HepG2 (cell line): ENCODE results near the gene DDX10. TPM values are rescaled to one million over a fixed set of nuclear protein-coding genes. Genes with fewer than 3 reads are reported as not detected.

Source experiments
- CHD4 ChIP-seq: fragments of 200-600 bp; sonication (generic); IDR thresholded peaks from 2 replicates; pipeline ENCODE4 v1.7.0; 2017; ENCODE audit warnings: mild to moderate bottlenecking, low read length, borderline replicate concordance
- GMEB2 ChIP-seq: IDR thresholded peaks from 2 replicates; pipeline ENCODE4 v1.6.1; 2016; ENCODE audit warnings: missing biosample characterization, missing genetic modification reagents, low read depth
- HNRNPK ChIP-seq: fragments of 200-400 bp; formaldehyde crosslinking; IDR thresholded peaks from 2 replicates; pipeline ENCODE4 v1.6.1; 2018; ENCODE audit warnings: low read length, low read depth, moderate library complexity, mild to moderate bottlenecking; ENCODE audit not compliant: poor library complexity, severe bottlenecking
- SIX4 ChIP-seq: sonication (generic); formaldehyde crosslinking; IDR thresholded peaks from 2 replicates; pipeline ENCODE4 v1.4.0; 2020; ENCODE audit warnings: missing genetic modification reagents
- SMARCE1 ChIP-seq: fragments of 450-650 bp; IDR thresholded peaks from 2 replicates; pipeline ENCODE4 v1.6.1; 2017; ENCODE audit warnings: borderline replicate concordance
- SRF ChIP-seq: IDR thresholded peaks from 2 replicates; pipeline ENCODE4 v1.6.1; 2011; ENCODE audit warnings: mild to moderate bottlenecking, low read depth, low read length, moderate library complexity
- THYN1 ChIP-seq: sonication (generic); formaldehyde crosslinking; IDR thresholded peaks from 2 replicates; pipeline ENCODE4 v1.8.1; 2023; ENCODE audit warnings: low read depth, mild to moderate bottlenecking, moderate library complexity, missing genetic modification reagents, borderline replicate concordance
- TOPORS ChIP-seq: sonication (generic); formaldehyde crosslinking; IDR thresholded peaks from 2 replicates; pipeline ENCODE4 v1.8.0; 2023; ENCODE audit warnings: mild to moderate bottlenecking, missing genetic modification reagents
- YEATS2 ChIP-seq: sonication (generic); formaldehyde crosslinking; IDR thresholded peaks from 2 replicates; pipeline ENCODE4 v1.4.0; 2020; ENCODE audit warnings: missing genetic modification reagents, borderline replicate concordance
- ZFP90 ChIP-seq: sonication (generic); formaldehyde crosslinking; IDR thresholded peaks from 2 replicates; pipeline ENCODE4 v1.8.0; 2022; ENCODE audit warnings: missing genetic modification reagents, mild to moderate bottlenecking, inconsistent platforms, borderline replicate concordance
- ZNF180 ChIP-seq: sonication (generic); formaldehyde crosslinking; IDR thresholded peaks from 2 replicates; pipeline ENCODE4 v1.4.0; 2020; ENCODE audit warnings: low read depth, missing genetic modification reagents, borderline replicate concordance
- ZNF280B ChIP-seq: sonication (generic); formaldehyde crosslinking; IDR thresholded peaks from 2 replicates; pipeline ENCODE4 v1.5.0; 2020; ENCODE audit warnings: missing genetic modification reagents, mild to moderate bottlenecking, borderline replicate concordance
- ZNF446 ChIP-seq: sonication (generic); formaldehyde crosslinking; IDR thresholded peaks from 2 replicates; pipeline ENCODE4 v1.5.0; 2020; ENCODE audit warnings: mild to moderate bottlenecking, missing genetic modification reagents
- ZSCAN21 ChIP-seq: sonication (generic); formaldehyde crosslinking; IDR thresholded peaks from 2 replicates; pipeline ENCODE4 v1.8.0; 2022; ENCODE audit warnings: mild to moderate bottlenecking, missing genetic modification reagents, moderate library complexity, borderline replicate concordance
- polyA plus RNA-seq, 8 experiments: library from polyadenylated mRNA; depleted of rRNA in 3 of 8; stranded (reverse) in 7 of 8; unstranded in 1 of 8; fragments of >200 nt; fragmentation: Illumina TruSeq in 4 of 8; extraction: Trizol in 4 of 8; gene quantifications; 2 replicates each; pipeline versions ENCODE4 v1.2.1 to v1.2.3, GENCODE V29; 2011 to 2016; ENCODE audit warnings: low read depth in 4 of 8, missing spikeins in 1 of 8, mixed read lengths in 1 of 8; ENCODE audit not compliant: insufficient read depth in 1 of 8
- total RNA-seq, 5 experiments: library from RNA; depleted of rRNA; stranded (reverse); fragments of >200 nt; fragmentation: Illumina TruSeq; extraction: Trizol; gene quantifications; 2 replicates each; pipeline ENCODE4 v1.2.3, GENCODE V29; 2016; ENCODE audit warnings: low read depth in 1 of 5
- TF ChIP-seq, protein P1 (sequence below): sonication (generic); formaldehyde crosslinking; IDR thresholded peaks from 2 replicates; pipeline ENCODE4 v1.5.0; 2020; ENCODE audit warnings: mild to moderate bottlenecking, missing genetic modification reagents, borderline replicate concordance
- TF ChIP-seq, protein P2 (sequence below), 2 experiments: fragments of 450-650 bp in 1 of 2; sonication (generic) in 1 of 2; formaldehyde crosslinking; IDR thresholded peaks; 2 replicates each; pipeline versions ENCODE4 v1.5.0 to v1.8.0; 2020 to 2022; ENCODE audit warnings: mild to moderate bottlenecking in 1 of 2, missing genetic modification reagents in 1 of 2
- TF ChIP-seq, protein P3 (sequence below): sonication (generic); formaldehyde crosslinking; IDR thresholded peaks from 2 replicates; pipeline ENCODE4 v1.4.0; 2020; ENCODE audit warnings: low read depth, mild to moderate bottlenecking, missing genetic modification reagents
- TF ChIP-seq, protein P4 (sequence below): IDR thresholded peaks from 2 replicates; pipeline ENCODE4 v1.6.1; 2016; ENCODE audit warnings: control low read depth

Gene DDX10
- total and polyA plus RNA-seq, 2 of the 13 experiments (the other 11 are each of a cell fraction or from before 2014, with no cell fraction given) = 17.0 to 32.0 TPM

DNA sequence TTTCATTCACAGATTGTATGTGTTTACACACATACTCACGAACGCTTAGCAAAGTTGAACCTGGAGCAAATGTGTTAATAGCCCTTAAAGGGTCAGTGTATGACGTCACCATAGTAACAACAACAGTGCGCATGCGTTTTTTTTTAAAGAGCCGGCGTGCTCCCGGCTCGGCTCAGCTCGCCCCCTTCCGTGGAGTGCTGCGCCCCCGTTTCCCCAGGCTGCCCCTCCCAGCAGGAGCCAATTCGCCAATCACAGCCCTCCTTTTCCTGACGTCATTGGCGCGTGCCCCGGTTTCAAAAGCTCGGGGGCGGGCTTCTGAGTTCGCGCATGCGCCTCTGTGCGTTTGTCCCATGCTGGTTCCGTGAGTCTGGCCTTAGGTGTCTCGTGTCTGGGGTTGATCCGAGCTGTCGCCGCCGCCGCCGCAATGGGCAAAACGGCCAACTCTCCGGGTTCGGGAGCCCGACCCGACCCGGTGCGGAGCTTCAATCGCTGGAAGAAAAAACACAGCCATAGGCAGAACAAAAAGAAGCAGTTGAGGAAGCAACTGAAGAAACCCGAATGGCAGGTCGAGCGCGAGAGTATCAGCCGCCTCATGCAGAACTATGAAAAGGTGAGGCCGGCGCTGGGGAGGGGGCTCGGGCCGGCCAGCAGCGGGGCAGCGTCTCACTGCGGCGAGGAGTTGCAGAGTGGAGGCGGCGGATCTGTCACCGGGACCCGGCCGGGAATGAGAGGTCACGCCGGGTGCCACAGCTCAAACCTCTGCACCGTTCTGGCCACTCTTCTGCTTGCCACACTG lies at the start of gene DDX10 (continued):
- TF ChIP-seq ZNF446 (CRISPR knock-in tag) = no peak
- no peak for TF ChIP-seq CHD4
- no peak for TF ChIP-seq HNRNPK
- TF ChIP-seq GMEB2 (CRISPR knock-in tag) = no peak
- peak; percentile 63 for TF ChIP-seq ZSCAN21
- no peak for TF ChIP-seq TOPORS (CRISPR knock-in tag)
- TF ChIP-seq THYN1 (CRISPR knock-in tag) = 0 out of 2 replicates have a peak, but pooled peaks have one; percentile 43
- TF ChIP-seq SMARCE1 = no peak
- TF ChIP-seq, protein P1, sequence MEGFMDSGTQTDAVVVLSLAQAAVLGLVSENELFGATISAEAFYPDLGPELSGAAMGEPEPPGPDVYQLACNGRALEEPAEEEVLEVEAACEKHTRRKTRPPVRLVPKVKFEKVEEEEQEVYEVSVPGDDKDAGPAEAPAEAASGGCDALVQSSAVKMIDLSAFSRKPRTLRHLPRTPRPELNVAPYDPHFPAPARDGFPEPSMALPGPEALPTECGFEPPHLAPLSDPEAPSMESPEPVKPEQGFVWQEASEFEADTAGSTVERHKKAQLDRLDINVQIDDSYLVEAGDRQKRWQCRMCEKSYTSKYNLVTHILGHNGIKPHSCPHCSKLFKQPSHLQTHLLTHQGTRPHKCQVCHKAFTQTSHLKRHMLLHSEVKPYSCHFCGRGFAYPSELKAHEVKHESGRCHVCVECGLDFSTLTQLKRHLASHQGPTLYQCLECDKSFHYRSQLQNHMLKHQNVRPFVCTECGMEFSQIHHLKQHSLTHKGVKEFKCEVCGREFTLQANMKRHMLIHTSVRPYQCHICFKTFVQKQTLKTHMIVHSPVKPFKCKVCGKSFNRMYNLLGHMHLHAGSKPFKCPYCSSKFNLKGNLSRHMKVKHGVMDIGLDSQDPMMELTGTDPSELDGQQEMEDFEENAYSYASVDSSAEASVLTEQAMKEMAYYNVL (CRISPR knock-in tag) = no peak
- peak; percentile 64; the same call in 1 of the 2 replicates for TF ChIP-seq ZFP90 (CRISPR knock-in tag)
- no peak for TF ChIP-seq ZNF180 (CRISPR knock-in tag)
- peak; percentile 91 for TF ChIP-seq ZNF280B (CRISPR knock-in tag)
- no peak for TF ChIP-seq SRF
- TF ChIP-seq, protein P2, sequence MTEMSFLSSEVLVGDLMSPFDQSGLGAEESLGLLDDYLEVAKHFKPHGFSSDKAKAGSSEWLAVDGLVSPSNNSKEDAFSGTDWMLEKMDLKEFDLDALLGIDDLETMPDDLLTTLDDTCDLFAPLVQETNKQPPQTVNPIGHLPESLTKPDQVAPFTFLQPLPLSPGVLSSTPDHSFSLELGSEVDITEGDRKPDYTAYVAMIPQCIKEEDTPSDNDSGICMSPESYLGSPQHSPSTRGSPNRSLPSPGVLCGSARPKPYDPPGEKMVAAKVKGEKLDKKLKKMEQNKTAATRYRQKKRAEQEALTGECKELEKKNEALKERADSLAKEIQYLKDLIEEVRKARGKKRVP (CRISPR knock-in tag; IDR thresholded peaks at IDR 0.05) = no peak
- TF ChIP-seq, protein P3, sequence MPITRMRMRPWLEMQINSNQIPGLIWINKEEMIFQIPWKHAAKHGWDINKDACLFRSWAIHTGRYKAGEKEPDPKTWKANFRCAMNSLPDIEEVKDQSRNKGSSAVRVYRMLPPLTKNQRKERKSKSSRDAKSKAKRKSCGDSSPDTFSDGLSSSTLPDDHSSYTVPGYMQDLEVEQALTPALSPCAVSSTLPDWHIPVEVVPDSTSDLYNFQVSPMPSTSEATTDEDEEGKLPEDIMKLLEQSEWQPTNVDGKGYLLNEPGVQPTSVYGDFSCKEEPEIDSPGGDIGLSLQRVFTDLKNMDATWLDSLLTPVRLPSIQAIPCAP (CRISPR knock-in tag) = no peak
- TF ChIP-seq SIX4 (CRISPR knock-in tag) = no peak
- TF ChIP-seq, protein P4, sequence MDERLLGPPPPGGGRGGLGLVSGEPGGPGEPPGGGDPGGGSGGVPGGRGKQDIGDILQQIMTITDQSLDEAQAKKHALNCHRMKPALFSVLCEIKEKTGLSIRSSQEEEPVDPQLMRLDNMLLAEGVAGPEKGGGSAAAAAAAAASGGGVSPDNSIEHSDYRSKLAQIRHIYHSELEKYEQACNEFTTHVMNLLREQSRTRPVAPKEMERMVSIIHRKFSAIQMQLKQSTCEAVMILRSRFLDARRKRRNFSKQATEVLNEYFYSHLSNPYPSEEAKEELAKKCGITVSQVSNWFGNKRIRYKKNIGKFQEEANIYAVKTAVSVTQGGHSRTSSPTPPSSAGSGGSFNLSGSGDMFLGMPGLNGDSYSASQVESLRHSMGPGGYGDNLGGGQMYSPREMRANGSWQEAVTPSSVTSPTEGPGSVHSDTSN (CRISPR knock-in tag) = no peak
- TF ChIP-seq YEATS2 (CRISPR knock-in tag) = peak; percentile 61; the same call in 1 of the 2 replicates
